GM19324 (cell line): ENCODE results near the gene RFWD3.
"Not testable (repeated sequence)": the region's sequence is repeated elsewhere in the genome, so short reads cannot be mapped to it uniquely, and the experiment has no call there.

Experiments
- ATAC-seq: cut with Tn5 transposase; IDR thresholded peaks from one replicate; pipeline ENCODE4 v1.9.1; 2021; ENCODE audit warnings: mild to moderate bottlenecking, moderate library complexity; ENCODE audit not compliant: unreplicated experiment, low FRiP score

Gene RFWD3

GRCh38 chr16:74666425-74667254 lies at the start of gene RFWD3:
Gene RFWD3 (minus strand): TSS chr16:74666877. CDS start chr16:74661449, 5,428 bp downstream.
- ATAC-seq, result peak; percentile 100

GRCh38 chr16:74716355-74716754 lies 49.7 kb upstream of the RFWD3 start:
- ATAC-seq, result no peak

DNA sequence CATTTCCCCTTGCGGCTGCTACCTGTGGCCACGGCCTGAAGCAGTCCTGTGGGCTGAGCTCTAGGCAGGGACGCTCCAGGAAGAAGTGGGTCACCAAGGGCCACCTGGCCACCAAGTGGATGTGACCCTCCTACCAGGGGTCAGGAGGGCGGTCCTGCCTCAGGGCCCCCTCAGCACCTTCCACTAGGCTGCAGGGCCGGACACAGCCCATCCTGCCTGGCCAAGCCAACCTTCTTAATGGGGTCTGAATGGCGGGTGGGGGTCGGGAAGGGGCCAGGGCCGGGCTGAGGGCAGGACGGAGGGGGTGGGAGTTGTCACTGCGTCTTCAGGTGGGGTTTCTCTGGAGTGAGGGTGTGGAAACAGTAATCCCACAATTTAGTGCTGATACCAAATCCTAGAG lies 47.2 kb upstream of the RFWD3 start:
- ATAC-seq, result no peak

DNA sequence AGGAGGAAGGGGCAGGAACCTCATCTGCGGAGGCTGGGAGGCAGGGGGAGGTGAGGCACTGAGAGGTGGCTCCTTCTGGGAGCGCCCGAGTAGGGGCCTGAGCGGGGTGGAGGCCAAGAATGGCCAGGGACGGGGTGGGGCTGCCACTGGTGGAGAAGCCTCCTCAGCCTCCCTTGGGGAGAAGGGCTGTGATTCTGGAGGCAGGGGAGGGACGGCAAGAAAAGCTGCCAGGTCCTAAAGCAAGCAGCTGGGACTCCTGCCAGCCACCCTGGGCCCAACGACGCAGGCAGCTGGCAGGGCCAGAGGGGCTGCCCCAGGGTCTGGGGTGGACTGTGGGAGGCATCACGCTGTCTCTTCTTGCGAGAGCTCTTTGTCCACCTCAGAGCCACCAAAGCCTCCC lies 46.6 kb upstream of the RFWD3 start:
- no peak for ATAC-seq

GRCh38 chr16:74711938-74712337 lies 45.3 kb upstream of the RFWD3 start:
- ATAC-seq, result no peak

DNA sequence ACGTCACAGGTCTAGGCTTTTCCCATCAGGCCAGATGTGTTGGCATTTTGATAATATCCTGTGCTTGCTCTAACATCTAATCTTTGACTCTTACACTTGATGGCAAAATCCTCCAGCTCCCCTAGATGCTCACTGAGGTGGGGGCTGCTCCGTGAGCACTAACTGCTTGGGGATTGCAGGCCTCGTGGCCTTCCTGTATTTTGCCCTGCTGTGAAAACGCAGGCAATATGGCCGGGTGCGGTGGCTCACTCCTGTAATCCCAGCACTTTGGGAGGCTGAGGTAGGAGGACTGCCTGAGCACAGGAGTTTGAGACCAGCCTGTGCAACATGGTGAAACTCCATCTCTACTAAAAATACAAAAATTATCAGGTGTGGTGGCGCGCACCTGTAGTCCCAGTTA lies 43.7 kb upstream of the RFWD3 start:
- no peak for ATAC-seq

DNA sequence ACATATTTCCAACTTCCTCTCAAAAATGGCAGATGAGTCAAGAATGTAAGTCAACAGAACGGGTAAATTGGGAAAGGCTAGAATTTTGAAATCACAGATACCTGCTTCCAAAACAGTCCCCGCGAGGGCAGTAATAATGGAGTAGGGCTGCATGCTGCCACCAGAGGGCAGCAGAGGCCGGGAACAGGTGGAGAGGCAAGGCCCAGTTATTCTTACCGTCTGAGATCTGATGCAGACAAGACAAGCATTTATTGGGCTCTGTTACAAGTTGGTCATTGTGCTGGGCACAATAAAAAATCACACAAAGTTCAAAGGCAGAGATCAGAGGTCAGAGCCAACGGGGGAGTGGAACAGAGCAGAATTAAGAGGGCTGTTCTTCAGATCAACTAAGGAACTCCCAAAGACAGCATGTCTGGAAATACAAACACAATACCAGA lies 42.8 kb upstream of the RFWD3 start:
- ATAC-seq, result peak; percentile 91

- peak; percentile 44 for ATAC-seq
These were observed 34.0 kb upstream of the RFWD3 start, which contains the start of gene MLKL for GRCh38 chr16:74700438-74701225. Gene MLKL (minus strand): TSS chr16:74700862. CDS start chr16:74695757, 5,105 bp downstream.

- ATAC-seq, result peak; percentile 25
These were observed 33.4 kb upstream of the RFWD3 start for GRCh38 chr16:74700116-74700437.

- no peak for ATAC-seq
These were observed 33.0 kb upstream of the RFWD3 start for GRCh38 chr16:74699666-74700065.

- ATAC-seq, result no peak
These were observed 31.5 kb upstream of the RFWD3 start for GRCh38 chr16:74698222-74698621.

DNA sequence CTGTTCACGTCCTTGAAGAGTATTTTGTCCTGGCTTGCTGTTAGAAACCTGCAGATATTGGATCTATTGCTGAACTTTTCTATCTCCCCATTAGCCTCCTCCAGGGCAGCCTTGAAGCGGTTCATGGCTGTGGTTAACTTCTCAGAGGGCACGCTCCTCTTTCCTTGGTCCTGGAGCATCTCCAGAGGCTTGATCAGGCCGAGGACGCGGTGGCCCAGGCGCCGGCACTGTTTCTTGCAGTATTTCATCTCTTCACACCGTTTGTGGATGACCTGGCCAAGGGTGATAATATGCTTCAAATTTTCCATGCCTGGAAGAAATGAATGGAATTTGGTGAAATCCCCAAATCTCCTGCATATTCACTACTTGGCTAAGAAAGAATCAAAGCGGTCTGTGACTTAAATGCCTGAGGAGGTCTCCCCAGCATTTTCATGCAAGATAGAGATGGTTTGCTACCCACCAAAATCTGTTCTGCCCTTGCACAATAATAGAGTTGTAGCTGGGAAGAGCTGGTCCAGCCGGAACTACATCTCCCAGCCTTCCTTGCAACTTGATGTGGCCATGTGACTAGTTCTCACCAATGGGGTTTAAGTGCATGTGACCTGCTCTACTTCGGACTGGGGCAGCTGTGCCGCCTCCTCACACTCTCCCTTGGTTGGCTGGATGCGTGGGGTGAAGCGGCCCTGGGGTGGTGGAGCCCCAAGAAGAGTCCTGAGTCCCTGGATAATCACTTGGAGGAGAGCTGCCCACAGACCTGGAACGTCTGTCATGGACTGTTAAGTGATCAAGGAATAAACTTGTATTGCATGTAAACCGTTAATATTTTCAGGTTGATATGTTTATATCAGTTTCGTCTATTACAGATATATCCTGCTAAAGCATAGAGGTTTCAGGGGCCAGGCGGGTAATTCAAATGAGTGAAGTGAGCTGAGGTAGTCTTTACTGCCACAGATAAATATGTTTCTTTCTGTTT lies 29.1 kb upstream of the RFWD3 start:
- ATAC-seq, result no peak

- ATAC-seq, result no peak
These were observed 24.6 kb upstream of the RFWD3 start for GRCh38 chr16:74691093-74691855.

DNA sequence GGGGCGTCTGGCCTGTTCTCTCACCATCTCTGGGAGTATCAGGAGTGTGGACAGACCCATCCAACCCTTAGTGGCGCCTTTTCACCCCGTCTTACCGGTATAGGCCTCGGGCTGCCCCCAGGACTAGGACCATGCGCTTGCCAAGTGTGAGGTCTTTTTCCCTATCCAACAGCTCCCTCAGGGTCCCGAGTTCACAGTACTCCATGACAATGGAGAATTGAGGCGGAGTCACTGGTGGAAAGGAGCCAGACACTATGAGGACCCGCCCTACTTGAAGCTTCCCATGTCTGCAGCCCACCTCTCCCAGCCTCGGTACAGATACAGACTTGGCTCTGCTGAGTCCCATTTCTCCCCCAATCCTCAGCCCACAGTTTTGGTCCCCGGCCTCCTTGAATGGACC lies 15.9 kb upstream of the RFWD3 start:
- ATAC-seq, result no peak

DNA sequence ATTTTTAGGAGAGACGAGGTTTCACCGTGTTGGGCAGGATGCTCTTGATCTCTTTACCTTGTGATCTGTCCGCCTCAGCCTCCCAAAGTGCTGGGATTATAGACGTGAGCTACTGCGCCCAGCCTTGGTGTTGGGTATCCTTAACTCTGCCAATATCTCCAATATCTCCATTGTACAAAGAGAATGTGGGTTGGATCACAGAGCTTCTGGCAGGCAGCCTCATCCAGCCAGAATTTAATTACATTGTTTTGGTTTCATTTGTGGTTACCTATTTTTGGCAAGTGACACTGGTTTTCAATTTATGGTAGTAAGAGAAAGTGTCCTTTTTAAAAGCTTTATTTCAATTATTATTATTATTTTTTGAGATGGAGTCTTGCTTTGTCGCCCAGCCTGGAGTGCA lies 14.0 kb upstream of the RFWD3 start:
- ATAC-seq, result no peak

GRCh38 chr16:74679983-74680382 lies 13.3 kb upstream of the RFWD3 start:
- ATAC-seq, result no peak

- ATAC-seq, result no peak
These were observed 11.2 kb upstream of the RFWD3 start for GRCh38 chr16:74677868-74678267.

DNA sequence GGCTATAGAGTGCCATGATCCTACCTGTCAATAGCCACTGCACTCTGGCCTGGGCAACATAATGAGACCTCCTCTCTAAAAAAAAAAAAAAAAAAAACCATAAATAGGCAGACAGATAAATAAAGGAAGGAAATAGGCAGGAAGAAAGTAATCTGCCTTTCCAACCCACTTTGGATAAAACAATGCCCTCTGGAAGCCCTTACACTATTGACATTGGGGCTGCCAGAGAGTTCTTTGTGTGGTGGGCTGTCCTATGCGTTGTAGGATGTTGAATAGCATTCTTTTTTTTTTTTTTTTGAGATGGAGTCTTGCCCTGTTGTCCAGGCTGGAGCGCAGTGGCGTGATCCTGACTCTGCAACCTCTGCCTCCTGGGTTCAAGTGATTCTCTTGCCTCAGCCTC lies 7.2 kb upstream of the RFWD3 start:
- no peak for ATAC-seq

DNA sequence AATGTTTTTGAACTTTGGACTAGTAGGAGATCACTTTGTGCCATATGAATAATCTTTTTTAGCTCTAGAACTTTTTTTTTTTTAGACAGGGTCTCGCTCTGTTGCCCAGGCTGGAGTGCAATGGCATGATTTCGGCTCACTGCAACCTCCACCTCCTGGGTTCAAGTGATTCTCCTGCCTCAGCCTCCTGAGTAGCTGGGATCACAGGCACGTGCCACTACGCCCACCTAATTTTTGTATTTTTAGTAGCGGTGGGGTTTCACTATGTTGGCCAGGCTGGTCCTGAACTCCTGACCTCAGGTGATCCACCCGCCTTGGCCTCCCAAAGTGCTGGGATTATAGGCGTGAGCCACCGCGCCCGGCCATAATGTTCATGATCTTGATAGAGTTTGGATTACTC lies 2.2 kb upstream of the RFWD3 start:
- not testable (repeated sequence) for ATAC-seq

DNA sequence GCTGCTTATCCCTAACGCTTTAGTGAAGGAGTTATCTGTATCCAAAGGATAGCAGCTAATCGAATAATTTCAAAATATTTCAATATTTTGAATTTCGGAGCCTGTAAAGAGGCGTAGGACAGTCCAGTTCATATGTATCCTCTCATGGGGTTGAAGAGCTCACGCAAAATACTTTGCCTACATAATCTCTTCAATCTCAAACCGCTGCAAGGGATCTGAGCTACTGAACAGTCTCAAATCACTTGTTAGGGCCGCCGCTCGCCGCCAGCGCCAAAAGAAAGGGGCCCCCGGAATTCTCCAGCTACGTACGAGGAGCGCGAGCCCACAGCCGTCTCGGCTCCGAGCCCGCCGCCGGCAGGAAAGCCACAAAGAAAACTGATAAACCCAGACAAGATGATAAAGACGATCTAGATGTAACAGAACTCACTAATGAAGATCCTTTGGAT lies 601 bp upstream of the RFWD3 start:
- no peak for ATAC-seq
